Measurements from ENCODE around the gene FMN2. TPM values are rescaled to one million over a fixed set of nuclear protein-coding genes. Genes with fewer than 3 reads are reported as not detected.

Gene FMN2
- polyA plus RNA-seq, 3 donors, result not detected

- Histone ChIP-seq H4K20me1 (ENCODE audit: insufficient read depth, low read length) (no peaks in the 10 kb centered on the region), H3K4me2 (replicated peaks; ENCODE audit: extremely low read depth, low read length, poor library complexity, severe bottlenecking) (no peak overlapping the region), H3K36me3 (replicated peaks in 1 of 2; ENCODE audit: control insufficient read depth in 1 of 2, insufficient read depth in 2 of 2, low read length in 2 of 2) (no peaks in the 10 kb centered on the region), H3K9me3 (replicated peaks in 1 of 2; ENCODE audit: control insufficient read depth in 1 of 2, insufficient read depth in 1 of 2, low read length in 2 of 2) (no peaks in the 10 kb centered on the region), H3K9ac (ENCODE audit: insufficient read depth, low read length, poor library complexity, severe bottlenecking) (no peak overlapping the region), H3K27ac (ENCODE audit: low read depth in 1 of 2, low read length in 2 of 2) (no peak overlapping the region), H3K79me2 (ENCODE audit: insufficient read depth, low read length) (no peaks in the 10 kb centered on the region), H3K4me3 (replicated peaks in 1 of 3; ENCODE audit: low read depth in 2 of 3, low read length in 3 of 3) (no peak overlapping the region), H3K27me3 (ENCODE audit: control insufficient read depth in 2 of 2, insufficient read depth in 2 of 2, low read length in 2 of 2) (no peaks in the 10 kb centered on the region), H3K4me1 (ENCODE audit: control insufficient read depth in 1 of 2, insufficient read depth in 2 of 2, low read length in 2 of 2) (no peaks in the 10 kb centered on the region), H2AFZ (ENCODE audit: insufficient read depth, low read depth, low read length, poor library complexity, severe bottlenecking) (no peak overlapping the region)
- Mint-ChIP-seq H3K4me3 (no peak overlapping the region), H3K36me3 (no peaks in the 10 kb centered on the region), H3K27ac (no peak overlapping the region), H3K9me3 (peaks cover 0 to 3% (median 0%) of the 10 kb centered on the region in 7 donors), H3K27me3 (ENCODE audit: low read depth in 3 of 3) (peaks cover 2% of the 10 kb centered on the region in 3 donors), H3K4me1 (no peaks in the 10 kb centered on the region)
- intact Hi-C loops (cut with micrococcal nuclease), result no loop called here
- DNase-seq, result no peak
- WGBS (ENCODE audit: insufficient coverage), result 89% methylated on average over 2 of the region's 5 CpGs
- no peak for TF ChIP-seq CTCF (IDR thresholded peaks at IDR 0.05)
These were observed 61.1 kb downstream of the FMN2 start for GRCh38 chr1:240152611-240153297.

DNA sequence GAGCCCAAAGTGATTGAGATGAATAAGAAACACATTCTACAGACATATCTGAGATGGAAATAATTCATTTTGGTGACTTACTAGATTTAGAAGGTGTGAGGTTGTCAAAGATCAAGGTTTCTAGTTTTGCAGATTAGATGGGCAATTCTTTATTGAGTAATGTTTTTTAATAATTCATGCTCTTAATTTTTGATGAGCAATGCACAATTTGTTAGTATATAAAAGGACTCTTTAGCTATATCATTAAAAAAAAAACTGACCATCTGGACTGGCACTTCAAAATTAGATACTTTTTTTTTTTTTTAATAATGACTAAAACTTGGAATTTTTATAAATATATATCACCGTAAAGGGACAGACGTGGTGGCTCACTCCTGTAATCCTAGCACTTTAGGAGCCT, 63.9 kb downstream of the FMN2 start:
- Histone ChIP-seq H3K9me3 (replicated peaks in 1 of 2; ENCODE audit: control insufficient read depth in 1 of 2, insufficient read depth in 1 of 2, low read length in 2 of 2) (no peaks in the 10 kb centered on the region), H2AFZ (ENCODE audit: insufficient read depth, low read depth, low read length, poor library complexity, severe bottlenecking) (no peak overlapping the region), H3K9ac (ENCODE audit: insufficient read depth, low read length, poor library complexity, severe bottlenecking) (no peak overlapping the region), H4K20me1 (ENCODE audit: insufficient read depth, low read length) (no peaks in the 10 kb centered on the region), H3K27ac (ENCODE audit: low read depth in 1 of 2, low read length in 2 of 2) (no peak overlapping the region), H3K4me3 (replicated peaks in 1 of 3; ENCODE audit: low read depth in 2 of 3, low read length in 3 of 3) (no peak overlapping the region), H3K4me1 (ENCODE audit: control insufficient read depth in 1 of 2, insufficient read depth in 2 of 2, low read length in 2 of 2) (no peaks in the 10 kb centered on the region), H3K4me2 (replicated peaks; ENCODE audit: extremely low read depth, low read length, poor library complexity, severe bottlenecking) (no peak overlapping the region), H3K36me3 (replicated peaks in 1 of 2; ENCODE audit: control insufficient read depth in 1 of 2, insufficient read depth in 2 of 2, low read length in 2 of 2) (no peaks in the 10 kb centered on the region), H3K27me3 (ENCODE audit: control insufficient read depth in 2 of 2, insufficient read depth in 2 of 2, low read length in 2 of 2) (no peaks in the 10 kb centered on the region), H3K79me2 (ENCODE audit: insufficient read depth, low read length) (no peaks in the 10 kb centered on the region)
- WGBS (ENCODE audit: insufficient coverage), result 100% methylated on average over 1 of the region's 2 CpGs
- H3K36me3 Mint-ChIP-seq, result no peaks in the 10 kb centered on the region
- H3K27me3 Mint-ChIP-seq (ENCODE audit: low read depth in 3 of 3), result peaks cover 2% of the 10 kb centered on the region in 3 donors
- no peak overlapping the region for H3K27ac Mint-ChIP-seq
- DNase-seq, result no peak
- H3K4me1 Mint-ChIP-seq, result no peaks in the 10 kb centered on the region
- TF ChIP-seq CTCF (IDR thresholded peaks at IDR 0.05), result no peak
- no peak overlapping the region for H3K4me3 Mint-ChIP-seq
- H3K9me3 Mint-ChIP-seq, result peaks cover 0 to 2% (median 0%) of the 10 kb centered on the region in 7 donors
- intact Hi-C loops (cut with micrococcal nuclease), result no loop called here
